ENCODE data around the gene ATP11B. TPM values are rescaled to one million over a fixed set of nuclear protein-coding genes. Genes with fewer than 3 reads are reported as not detected.
A peak's percentile ranks its signal among the peaks of the same experiment; 100 is the strongest.

The ATP11B gene
- total and polyA plus RNA-seq, 2 of the 8 experiments (the other 6 are each of a cell fraction or from before 2014, with no cell fraction given) = 5.1 to 26.5 TPM

DNA sequence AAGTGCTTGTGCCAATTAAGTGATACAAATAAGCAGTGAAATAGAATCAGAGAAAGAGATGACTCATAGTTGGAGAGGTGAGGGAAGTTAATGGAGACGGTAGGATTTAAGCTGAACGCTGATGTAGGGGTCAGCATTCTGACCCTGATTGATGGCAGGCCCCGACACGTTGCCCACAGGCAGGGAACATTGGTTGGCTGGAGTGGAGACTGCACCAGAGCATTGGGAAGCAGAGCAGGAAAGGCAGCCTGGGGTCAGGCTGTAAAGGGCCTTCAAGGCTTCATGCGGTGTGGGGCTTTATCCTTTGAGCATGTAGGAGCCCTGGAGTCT is 118.4 kb downstream of the ATP11B start:
- Histone ChIP-seq H2BK12ac (ENCODE audit: low read depth, low read length) (no peak overlapping the region), H2AFZ (ENCODE audit: low read length) (no peak overlapping the region), H3K4me2 (ENCODE audit: insufficient read depth in 1 of 2, low read depth in 2 of 2, low read length in 2 of 2) (no peak overlapping the region), H2BK20ac (ENCODE audit: low read length) (no peak overlapping the region), H3K4me1 (replicated peaks in 1 of 4; ENCODE audit: control insufficient read depth in 3 of 4, insufficient read depth in 4 of 4, low read length in 3 of 4) (peaks cover 0 to 2% (median 1%) of the 10 kb centered on the region in 4 experiments; a peak in 2 of 7 replicates), H2BK5ac (ENCODE audit: low read depth, low read length) (no peak overlapping the region), H3K9me3 (ENCODE audit: insufficient read depth in 2 of 2, low read depth in 1 of 2, low read length in 1 of 2) (no peaks in the 10 kb centered on the region), H2BK120ac (replicated peaks; ENCODE audit: low read depth, low read length) (no peak overlapping the region), H4K20me1 (replicated peaks in 1 of 2; ENCODE audit: control insufficient read depth in 1 of 2, insufficient read depth in 2 of 2, low read length in 2 of 2) (no peaks in the 10 kb centered on the region), H4K8ac (ENCODE audit: extremely low read depth, insufficient read depth, low read length) (no peak overlapping the region), H3K14ac (ENCODE audit: insufficient read length) (no peak overlapping the region), H3K27me3 (replicated peaks in 1 of 4; ENCODE audit: control insufficient read depth in 3 of 4, extremely low read depth in 1 of 4, insufficient read depth in 3 of 4, low read length in 3 of 4) (no peaks in the 10 kb centered on the region), H4K91ac (replicated peaks; ENCODE audit: insufficient read length, low read length) (no peak overlapping the region), H3K79me1 (ENCODE audit: low read depth, low read length) (no peaks in the 10 kb centered on the region), H3K27ac (ENCODE audit: low read depth, low read length) (no peak overlapping the region), H3K79me2 (ENCODE audit: control insufficient read depth in 1 of 2, insufficient read depth in 2 of 2, low read length in 2 of 2) (no peaks in the 10 kb centered on the region), H2BK15ac (ENCODE audit: low read length) (no peak overlapping the region), H3K36me3 (ENCODE audit: control insufficient read depth in 2 of 4, insufficient read depth in 4 of 4, low read length in 3 of 4) (no peaks in the 10 kb centered on the region; a peak in 1 of 8 replicates), H3K4ac (replicated peaks; ENCODE audit: insufficient read length, low read depth, low read length) (no peak overlapping the region), H4K5ac (ENCODE audit: insufficient read length, low read depth, low read length) (peak overlapping the region; percentile 26), H3K23ac (ENCODE audit: insufficient read length) (no peak overlapping the region), H3K9ac (replicated peaks in 1 of 4; ENCODE audit: extremely low read depth in 1 of 4, low read depth in 3 of 4, low read length in 3 of 4) (no peak overlapping the region), H2AK5ac (ENCODE audit: low read depth, low read length) (no peak overlapping the region), H3K56ac (replicated peaks; ENCODE audit: insufficient read length, low read depth, low read length) (no peak overlapping the region), H3K4me3 (ENCODE audit: extremely low read depth in 1 of 4, insufficient read depth in 2 of 4, low read depth in 3 of 4, low read length in 4 of 4) (no peak overlapping the region), H3K18ac (ENCODE audit: extremely low read depth, low read length) (no peak overlapping the region), H3K23me2 (ENCODE audit: low read depth, low read length) (no peaks in the 10 kb centered on the region)
- TF ChIP-seq TBP (IDR thresholded peaks at IDR 0.05; ENCODE audit: low read depth, low read length) (peak; percentile 76), GTF2F1 (IDR thresholded peaks at IDR 0.05; ENCODE audit: borderline replicate concordance, low read depth, low read length) (no peak)
- ChIA-PET POLR2A (ENCODE audit: partially characterized antibody) (no interaction called here), CTCF (ENCODE audit: partially characterized antibody) (interaction anchor here (0.6 to 4.2 kb wide), 6 partner anchors 9 to 174 kb away, joined by 3 to 23 read pairs (median 4); no protein-coding TSS in a partner anchor)
- WGBS, 2 experiments (ENCODE audit: extremely low coverage in 1 of 2, insufficient coverage in 1 of 2, insufficient read length in 1 of 2, insufficient replicate concordance in 2 of 2, low coverage in 1 of 2, low lambda C conversion rate in 2 of 2, missing lambda C conversion rate in 1 of 2) = 92% methylated on average over 5 of the region's 5 CpGs; no CpG with 5 or more reads in 1 of the 2 experiments
- DNase-seq (ENCODE audit: low read depth in 1 of 2, low spot score in 2 of 2) (no peak), FAIRE-seq (peak; percentile 28)

Data from H1 (cell line).